ENCODE measurements around the gene PALLD.

Gene PALLD

GRCh38 chr4:168844353-168845049 is 347.6 kb downstream of the PALLD start:
- DNase-seq (ENCODE audit: low spot score) (no peak), FAIRE-seq (no peak)

- DNase-seq (ENCODE audit: low spot score) (no peak), FAIRE-seq (no peak)
Measured at GRCh38 chr4:168845897-168846296, 349.0 kb downstream of the PALLD start.

DNA sequence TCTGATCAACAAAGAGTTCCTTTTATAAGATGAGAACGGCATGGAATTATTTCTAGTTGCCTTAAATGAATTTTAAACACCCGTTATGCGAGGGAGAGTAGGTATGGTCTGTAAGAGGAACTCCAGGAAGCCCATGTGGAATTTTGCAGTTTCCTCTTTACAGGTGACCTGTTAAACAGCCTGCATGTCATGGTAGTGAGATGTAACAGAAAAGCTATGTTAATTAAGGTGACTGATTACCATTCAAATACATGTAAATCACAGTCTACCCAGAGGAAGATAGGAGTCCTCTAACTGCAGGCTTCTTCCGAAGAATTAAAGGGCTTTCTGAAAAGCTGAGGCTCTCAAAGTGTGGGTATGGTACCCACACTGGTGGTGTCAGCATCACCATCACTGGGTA is 349.6 kb downstream of the PALLD start:
- FAIRE-seq (no peak), DNase-seq (ENCODE audit: low spot score) (no peak)

- DNase-seq (ENCODE audit: low spot score) = no peak
Measured at GRCh38 chr4:168847771-168848502, 351.1 kb downstream of the PALLD start.

GRCh38 chr4:168849030-168849675 is 352.3 kb downstream of the PALLD start:
- FAIRE-seq (no peak), DNase-seq (ENCODE audit: low spot score) (no peak)

More at GRCh38 chr4:168847771-168848502, 351.1 kb downstream of the PALLD start:
- no peak for FAIRE-seq

DNA sequence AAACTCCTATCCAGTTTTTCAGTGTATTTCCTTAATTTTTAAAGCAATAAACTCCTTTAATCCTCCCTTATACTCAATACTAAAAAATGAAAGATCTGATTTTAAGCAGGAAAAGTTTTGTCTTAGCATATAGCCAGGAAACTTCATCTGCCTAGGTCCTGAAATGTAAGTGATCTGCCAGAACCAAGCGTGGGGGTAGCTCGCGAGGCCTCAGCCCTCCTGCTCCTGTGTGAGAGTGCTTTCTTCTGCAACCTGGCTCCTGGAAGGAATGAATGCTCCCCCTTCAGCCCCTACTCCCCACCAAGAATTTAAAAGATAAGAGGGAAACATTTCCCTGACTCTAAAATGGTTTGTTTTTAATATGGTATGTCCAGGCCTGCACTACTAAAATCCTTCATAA is 353.1 kb downstream of the PALLD start:
- no peak for DNase-seq (ENCODE audit: low spot score)
- no peak for FAIRE-seq

GRCh38 chr4:168852387-168852786 is 355.5 kb downstream of the PALLD start:
- DNase-seq (ENCODE audit: low spot score) (no peak), FAIRE-seq (no peak)

GRCh38 chr4:168852933-168853713 is 356.3 kb downstream of the PALLD start:
- FAIRE-seq (no peak), DNase-seq (ENCODE audit: low spot score) (no peak)

DNA sequence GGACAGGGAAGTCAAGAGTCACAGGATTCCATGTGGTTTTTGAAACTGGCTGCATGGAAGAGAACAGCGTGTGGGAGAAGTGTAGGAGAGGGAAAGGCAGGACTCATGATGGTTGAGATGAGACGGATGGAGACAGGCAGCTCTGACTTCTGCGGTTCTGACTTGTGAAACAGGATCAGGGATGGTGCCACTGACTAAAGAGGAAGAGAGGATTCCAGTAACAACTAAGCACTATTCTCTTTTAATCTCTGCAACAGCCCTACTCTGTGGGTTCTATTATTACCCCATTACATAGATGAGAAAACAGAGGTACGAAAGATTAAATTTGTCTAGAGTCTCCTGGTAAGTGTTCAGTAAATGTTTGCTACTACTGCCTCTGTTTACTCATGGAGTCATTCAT is 356.9 kb downstream of the PALLD start:
- FAIRE-seq (no peak), DNase-seq (ENCODE audit: low spot score) (no peak)

- no peak for FAIRE-seq
- no peak for DNase-seq (ENCODE audit: low spot score)
Measured at GRCh38 chr4:168854350-168854921, 357.6 kb downstream of the PALLD start.

DNA sequence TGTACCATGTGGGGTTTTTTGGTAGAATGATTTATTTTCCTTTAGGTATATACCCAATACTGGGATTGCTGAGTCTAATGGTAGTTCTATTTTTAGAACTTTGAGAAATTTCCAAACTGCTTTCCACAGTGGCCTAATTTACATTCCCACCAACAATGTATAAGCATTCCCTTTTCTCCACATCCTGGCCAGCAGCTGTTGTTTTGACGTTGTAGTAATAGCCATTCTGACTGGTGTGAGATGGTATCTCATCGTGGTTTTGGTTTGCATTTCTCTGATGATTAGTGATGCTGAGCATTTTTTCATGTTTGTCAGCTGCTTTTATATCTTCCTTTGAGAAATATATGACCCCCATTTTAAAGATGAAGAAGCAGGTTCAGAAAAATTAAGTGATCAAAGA is 359.5 kb downstream of the PALLD start:
- FAIRE-seq (no peak), DNase-seq (ENCODE audit: low spot score) (no peak)

- FAIRE-seq (no peak), DNase-seq (ENCODE audit: low spot score) (no peak)
Measured at GRCh38 chr4:168857009-168857408, 360.2 kb downstream of the PALLD start.

GRCh38 chr4:168857546-168858314 is 360.9 kb downstream of the PALLD start:
- no peak for FAIRE-seq

DNA sequence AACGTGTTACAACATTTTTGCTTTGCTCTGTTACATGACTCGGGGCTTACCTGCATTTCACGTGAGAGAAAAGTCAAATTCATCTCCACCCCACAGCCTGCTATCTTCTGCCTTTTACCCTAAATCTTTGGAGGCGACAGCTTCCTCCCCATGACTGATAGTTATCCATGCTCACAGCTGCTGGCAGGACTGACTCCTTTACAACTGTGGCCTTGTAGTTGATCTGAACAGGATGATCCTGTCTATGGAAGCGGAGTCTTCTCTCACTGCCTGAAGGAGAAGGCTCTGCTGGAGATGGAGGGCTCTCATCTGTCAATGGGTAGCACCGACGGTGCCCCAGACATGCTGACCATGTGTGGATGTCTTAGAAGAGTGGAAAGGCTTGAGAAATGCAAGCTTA is 362.2 kb downstream of the PALLD start:
- DNase-seq (ENCODE audit: low spot score) (no peak), FAIRE-seq (no peak)

More at GRCh38 chr4:168857546-168858314, 360.9 kb downstream of the PALLD start:
- no peak for DNase-seq (ENCODE audit: low spot score)

DNA sequence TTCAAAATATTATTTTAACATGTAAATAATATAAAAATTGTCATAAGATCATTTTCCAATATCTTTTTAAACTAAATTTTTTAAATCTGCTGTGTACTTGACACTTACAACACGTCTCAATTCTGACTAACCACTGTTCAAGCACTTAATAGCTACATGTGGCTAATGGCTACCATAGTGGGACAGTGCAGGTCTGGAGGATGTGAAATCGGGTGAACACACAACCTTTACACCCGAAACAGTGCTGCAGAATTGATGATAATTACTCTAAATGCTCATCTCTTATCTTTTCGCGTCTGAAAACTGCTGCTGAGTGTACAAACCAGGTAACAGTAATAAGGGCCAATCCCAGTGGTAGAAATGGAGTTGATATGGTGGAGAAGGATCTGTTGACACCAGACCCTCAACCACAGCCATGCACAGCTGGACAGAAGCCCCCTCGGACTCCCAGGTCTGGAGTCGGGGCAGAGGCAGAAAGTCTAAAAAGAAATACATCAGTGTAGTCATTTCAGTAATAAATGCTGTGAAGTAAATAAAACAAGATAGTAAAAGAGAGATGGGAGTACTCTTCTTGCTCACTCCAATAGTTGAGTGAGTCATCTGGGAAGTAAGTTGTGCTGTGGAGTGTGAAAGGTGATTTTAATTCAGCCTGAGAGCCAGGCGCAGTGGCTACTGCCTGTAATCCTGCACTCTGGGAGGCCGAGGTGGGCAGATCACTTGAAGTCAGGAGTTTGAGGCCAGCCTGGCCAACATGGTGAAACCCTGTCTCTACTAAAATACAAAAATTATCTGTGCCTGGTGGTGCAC is 363.2 kb downstream of the PALLD start:
- no peak for DNase-seq (ENCODE audit: low spot score)
- FAIRE-seq = no peak

- DNase-seq (ENCODE audit: low spot score) = no peak
- no peak for FAIRE-seq
Measured at GRCh38 chr4:168860827-168861226, 364.0 kb downstream of the PALLD start.

- FAIRE-seq = no peak
Measured at GRCh38 chr4:168863719-168864647, 367.1 kb downstream of the PALLD start.

DNA sequence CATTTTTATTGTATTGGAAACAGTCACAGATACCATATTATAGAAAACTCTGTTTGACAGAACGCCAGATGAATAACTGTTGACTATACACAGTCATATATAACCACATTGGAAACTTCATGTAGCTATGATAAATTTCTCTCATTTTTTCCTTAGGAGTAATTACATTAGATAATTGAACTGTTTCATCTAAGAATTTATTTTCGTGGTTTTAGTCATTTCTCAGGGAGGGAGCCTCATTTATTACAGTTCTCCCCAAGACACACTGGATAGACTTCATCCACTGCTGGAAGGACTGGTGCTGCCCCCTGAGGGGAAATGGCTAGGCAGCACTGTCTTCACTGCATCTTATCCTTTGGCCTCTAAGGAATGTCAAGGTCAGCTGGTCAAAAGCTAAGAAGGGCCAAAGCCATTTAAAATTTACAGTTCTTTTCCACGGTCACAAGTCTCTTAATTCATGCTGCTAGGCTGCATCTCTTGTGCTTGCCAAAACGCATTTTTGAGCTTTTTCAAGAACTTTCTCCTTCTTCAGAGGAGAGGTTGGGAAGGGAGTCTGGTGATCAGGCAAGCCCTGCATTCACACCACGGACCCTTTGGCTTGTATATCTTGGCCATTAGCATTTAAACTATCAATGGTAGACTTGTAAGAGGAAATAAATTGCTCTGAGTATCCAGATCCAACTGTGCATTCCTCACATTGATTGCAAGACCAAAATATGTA is 368.1 kb downstream of the PALLD start:
- no peak for FAIRE-seq
- DNase-seq (ENCODE audit: low spot score) = no peak

More at GRCh38 chr4:168863719-168864647, 367.1 kb downstream of the PALLD start:
- no peak for DNase-seq (ENCODE audit: low spot score)

Data from urothelium cell line (cell line).